Hepatocyte (in vitro differentiated cells): ENCODE measurements around the gene KCNMA1. TPM values are rescaled to one million over a fixed set of nuclear protein-coding genes. Genes with fewer than 3 reads are reported as not detected.

ENCODE experiments used
- DNase-seq: peaks from one replicate; pipeline ENCODE4 v3.0.0-alpha.2; 2016; ENCODE audit warnings: low spot score
- H2AFZ ChIP-seq: fragments of 200-600 bp; sonication (generic); 2 replicates; pipeline ENCODE4 v1.6.0; 2016; ENCODE audit warnings: antibody characterized with exemption, mild to moderate bottlenecking
- H3K27ac ChIP-seq: fragments of 200-600 bp; sonication (generic); 2 replicates; pipeline ENCODE4 v1.5.1; 2016; ENCODE audit warnings: mild to moderate bottlenecking
- H3K27me3 ChIP-seq: fragments of 200-600 bp; sonication (generic); 2 replicates; pipeline ENCODE4 v1.6.1; 2016
- H3K36me3 ChIP-seq: fragments of 200-600 bp; sonication (generic); replicated peaks from 2 replicates; pipeline ENCODE4 v1.5.1; 2016; ENCODE audit warnings: low read depth; ENCODE audit not compliant: insufficient read depth
- H3K4me1 ChIP-seq: fragments of 200-600 bp; sonication (generic); 2 replicates; pipeline ENCODE4 v1.5.1; 2016; ENCODE audit warnings: mild to moderate bottlenecking, moderate library complexity; ENCODE audit not compliant: insufficient read depth
- H3K4me2 ChIP-seq: fragments of 200-600 bp; sonication (generic); 2 replicates; pipeline ENCODE4 v1.6.0; 2016
- H3K4me3 ChIP-seq: fragments of 200-600 bp; sonication (generic); 2 replicates; pipeline ENCODE4 v1.5.1; 2016; ENCODE audit warnings: mild to moderate bottlenecking
- H3K79me2 ChIP-seq: fragments of 200-600 bp; sonication (generic); 2 replicates; pipeline ENCODE4 v1.6.0; 2017; ENCODE audit warnings: mild to moderate bottlenecking
- H3K9me2 ChIP-seq: fragments of 200-600 bp; sonication (generic); replicated peaks from 2 replicates; pipeline ENCODE4 v1.6.0; 2017; ENCODE audit warnings: mild to moderate bottlenecking; ENCODE audit not compliant: insufficient read depth
- H3K9me3 ChIP-seq: fragments of 200-600 bp; sonication (generic); 2 replicates; pipeline ENCODE4 v1.5.1; 2016; ENCODE audit warnings: low read depth, mild to moderate bottlenecking
- H4K20me1 ChIP-seq: fragments of 200-600 bp; sonication (generic); 2 replicates; pipeline ENCODE4 v1.6.0; 2016; ENCODE audit warnings: mild to moderate bottlenecking; ENCODE audit not compliant: insufficient read depth, poor library complexity, severe bottlenecking
- EZH2 ChIP-seq: fragments of 200-600 bp; sonication (generic); IDR thresholded peaks from 2 replicates; pipeline ENCODE4 v1.6.1; 2016; ENCODE audit warnings: antibody characterized with exemption, mild to moderate bottlenecking, borderline replicate concordance
- EZH2phosphoT487 ChIP-seq: fragments of 200-600 bp; sonication (generic); IDR thresholded peaks from one replicate; pipeline ENCODE4 v1.6.1; 2018; ENCODE audit warnings: antibody characterized with exemption, mild to moderate bottlenecking, low read depth, moderate library complexity; ENCODE audit not compliant: unreplicated experiment, severe bottlenecking
- WGBS: methylation state at CpG from one replicate; pipeline ENCODE4 v1.1.6; 2016; ENCODE audit warnings: low lambda C conversion rate; ENCODE audit errors: missing lambda C conversion rate; 5-methylcytosine and 5-hydroxymethylcytosine counted together
- polyA plus RNA-seq: library from polyadenylated mRNA; unstranded; fragments of >200 nt; fragmentation: Nextera tagmentation; extraction: Ambion mirVana; gene quantifications from 2 replicates; pipeline ENCODE4 v1.2.1, GENCODE V29; 2016
- total RNA-seq: library from RNA; depleted of rRNA; stranded (reverse); fragments of >200 nt; gene quantifications from 2 replicates; pipeline ENCODE4 v1.2.3, GENCODE V29; 2014
- TF ChIP-seq, protein P1 (sequence below): fragments of 200-600 bp; sonication (generic); IDR thresholded peaks from 2 replicates; pipeline ENCODE4 v1.5.1; 2016; ENCODE audit warnings: antibody characterized with exemption, mild to moderate bottlenecking; ENCODE audit not compliant: poor library complexity

Gene KCNMA1
- total and polyA plus RNA-seq, 2 experiments from 2014 or later: 42.6 to 73.3 TPM

DNA sequence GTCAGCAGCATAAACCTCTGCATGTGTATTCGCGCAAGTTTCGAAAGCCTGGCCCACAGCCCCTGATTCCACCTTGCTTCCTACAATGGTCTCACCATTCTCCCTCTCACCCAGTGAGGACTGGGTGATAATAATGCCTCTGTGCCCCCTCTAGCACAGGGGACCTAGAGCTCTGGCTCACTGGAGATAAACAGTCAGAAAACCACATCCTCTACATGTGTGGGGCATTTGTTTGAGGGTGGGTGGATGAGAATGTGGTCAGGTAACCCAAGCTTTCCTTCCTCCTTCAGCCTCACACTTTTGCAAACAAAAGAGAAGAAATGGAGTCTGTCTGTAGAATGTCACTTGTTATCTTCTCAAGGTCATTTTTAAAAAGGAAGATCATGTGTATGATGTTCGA lies 373.5 kb downstream of the KCNMA1 start:
- 92% methylated on average over 4 of the region's 4 CpGs for WGBS
- Histone ChIP-seq H3K79me2 (no peaks in the 10 kb centered on the region), H3K27me3 (no peaks in the 10 kb centered on the region), H3K27ac (no peak overlapping the region), H3K9me2 (no peaks in the 10 kb centered on the region), H3K36me3 (no peaks in the 10 kb centered on the region), H4K20me1 (no peaks in the 10 kb centered on the region), H2AFZ (no peak overlapping the region), H3K9me3 (no peaks in the 10 kb centered on the region), H3K4me2 (no peak overlapping the region), H3K4me3 (no peak overlapping the region), H3K4me1 (no peaks in the 10 kb centered on the region)
- TF ChIP-seq EZH2: no peak
- DNase-seq: no peak

- no peak overlapping the region for H3K4me3 ChIP-seq
- no peak overlapping the region for H3K4me2 ChIP-seq
- no peaks in the 10 kb centered on the region for H4K20me1 ChIP-seq
- no peaks in the 10 kb centered on the region for H3K9me2 ChIP-seq
- no peak for DNase-seq
- no peaks in the 10 kb centered on the region for H3K9me3 ChIP-seq
- 90% methylated on average over 4 of the region's 4 CpGs for WGBS
- no peaks in the 10 kb centered on the region for H3K4me1 ChIP-seq
- H3K79me2 ChIP-seq: no peaks in the 10 kb centered on the region
- H2AFZ ChIP-seq: no peak overlapping the region
- TF ChIP-seq, protein P1, sequence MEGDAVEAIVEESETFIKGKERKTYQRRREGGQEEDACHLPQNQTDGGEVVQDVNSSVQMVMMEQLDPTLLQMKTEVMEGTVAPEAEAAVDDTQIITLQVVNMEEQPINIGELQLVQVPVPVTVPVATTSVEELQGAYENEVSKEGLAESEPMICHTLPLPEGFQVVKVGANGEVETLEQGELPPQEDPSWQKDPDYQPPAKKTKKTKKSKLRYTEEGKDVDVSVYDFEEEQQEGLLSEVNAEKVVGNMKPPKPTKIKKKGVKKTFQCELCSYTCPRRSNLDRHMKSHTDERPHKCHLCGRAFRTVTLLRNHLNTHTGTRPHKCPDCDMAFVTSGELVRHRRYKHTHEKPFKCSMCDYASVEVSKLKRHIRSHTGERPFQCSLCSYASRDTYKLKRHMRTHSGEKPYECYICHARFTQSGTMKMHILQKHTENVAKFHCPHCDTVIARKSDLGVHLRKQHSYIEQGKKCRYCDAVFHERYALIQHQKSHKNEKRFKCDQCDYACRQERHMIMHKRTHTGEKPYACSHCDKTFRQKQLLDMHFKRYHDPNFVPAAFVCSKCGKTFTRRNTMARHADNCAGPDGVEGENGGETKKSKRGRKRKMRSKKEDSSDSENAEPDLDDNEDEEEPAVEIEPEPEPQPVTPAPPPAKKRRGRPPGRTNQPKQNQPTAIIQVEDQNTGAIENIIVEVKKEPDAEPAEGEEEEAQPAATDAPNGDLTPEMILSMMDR: no peak
- TF ChIP-seq EZH2phosphoT487 (no peak), EZH2 (no peak)
- H3K27me3 ChIP-seq: no peaks in the 10 kb centered on the region
- H3K27ac ChIP-seq: no peak overlapping the region
- no peaks in the 10 kb centered on the region for H3K36me3 ChIP-seq
Measured at GRCh38 chr10:77263700-77264099, 373.9 kb downstream of the KCNMA1 start.

DNA sequence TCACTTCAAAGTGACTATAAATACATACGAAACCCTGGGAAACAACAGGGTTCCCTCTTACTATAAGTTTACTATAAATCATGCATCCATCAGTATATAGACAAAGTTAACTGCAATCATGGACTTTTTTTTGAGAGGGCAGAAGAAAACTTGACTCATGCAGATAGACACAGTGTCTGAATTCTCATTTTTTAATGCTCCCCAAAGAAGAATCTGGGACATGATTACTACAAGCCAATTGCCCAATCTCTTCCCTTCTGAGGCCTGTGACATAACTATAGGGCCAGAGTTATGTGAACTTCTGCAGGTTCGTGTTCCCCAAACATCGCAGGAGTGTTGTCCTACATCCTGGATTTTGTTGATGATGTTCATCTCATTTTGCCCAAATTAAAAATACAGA lies 376.5 kb downstream of the KCNMA1 start:
- WGBS: 76% methylated on average over 3 of the region's 3 CpGs
- H3K4me3 ChIP-seq: no peak overlapping the region
- H3K4me1 ChIP-seq: no peaks in the 10 kb centered on the region
- no peaks in the 10 kb centered on the region for H3K27me3 ChIP-seq
- H3K79me2 ChIP-seq: no peaks in the 10 kb centered on the region
- H3K9me3 ChIP-seq: no peaks in the 10 kb centered on the region
- H2AFZ ChIP-seq: no peak overlapping the region
- no peaks in the 10 kb centered on the region for H3K36me3 ChIP-seq
- no peak overlapping the region for H3K4me2 ChIP-seq
- TF ChIP-seq, protein P1: no peak
- TF ChIP-seq EZH2phosphoT487 (no peak), EZH2 (no peak)
- no peaks in the 10 kb centered on the region for H3K9me2 ChIP-seq
- H4K20me1 ChIP-seq: no peaks in the 10 kb centered on the region
- no peak for DNase-seq
- no peak overlapping the region for H3K27ac ChIP-seq

- H3K4me1 ChIP-seq: no peaks in the 10 kb centered on the region
- H3K79me2 ChIP-seq: no peaks in the 10 kb centered on the region
- 60% methylated on average over 4 of the region's 4 CpGs for WGBS
- TF ChIP-seq, protein P1: no peak
- no peak for TF ChIP-seq EZH2phosphoT487
- TF ChIP-seq EZH2: no peak
- H3K27me3 ChIP-seq: no peaks in the 10 kb centered on the region
- no peak overlapping the region for H3K4me3 ChIP-seq
- H3K4me2 ChIP-seq: no peak overlapping the region
- H3K9me3 ChIP-seq: no peaks in the 10 kb centered on the region
- DNase-seq: no peak
- H3K27ac ChIP-seq: no peak overlapping the region
- no peak overlapping the region for H2AFZ ChIP-seq
- no peaks in the 10 kb centered on the region for H4K20me1 ChIP-seq
- H3K9me2 ChIP-seq: no peaks in the 10 kb centered on the region
- no peaks in the 10 kb centered on the region for H3K36me3 ChIP-seq
Measured at GRCh38 chr10:77259171-77259874, 378.3 kb downstream of the KCNMA1 start.
